Measurements from ENCODE around the gene CARD11.

GRCh38 chr7:2968616-2969397, 74.9 kb downstream of the CARD11 start:
- no peak for TF ChIP-seq POLR2AphosphoS5 (IDR thresholded peaks at IDR 0.05; ENCODE audit: low read depth)
- no peak for TF ChIP-seq CTCF (IDR thresholded peaks at IDR 0.05; ENCODE audit: insufficient read depth, low read length)
- no peak for TF ChIP-seq REST (IDR thresholded peaks at IDR 0.05; ENCODE audit: insufficient replicate concordance, low read depth)

Measured in HL-60 (cell line).